Prostate gland (tissue), 2 donors: ENCODE data around the gene CSAD. TPM values are rescaled to one million over a fixed set of nuclear protein-coding genes. Genes with fewer than 3 reads are reported as not detected.

ENCODE experiments used
- DNase-seq: peaks from one replicate; pipeline ENCODE4 v3.0.0-alpha.2; 2019; ENCODE audit warnings: low spot score
- H3K27ac ChIP-seq, 2 donors: fragments of 200-600 bp; sonication (generic); 2 replicates each; pipeline ENCODE4 v1.5.1; 2017 to 2019
- H3K27me3 ChIP-seq: fragments of 200-600 bp; sonication (generic); replicated peaks from 2 replicates; pipeline ENCODE4 v1.5.1; 2019; ENCODE audit not compliant: insufficient read depth
- H3K36me3 ChIP-seq, 2 donors: fragments of 200-600 bp; sonication (generic); 1 replicate in 1 of 2; 2 replicates in 1 of 2; pipeline versions ENCODE4 v1.5.1 to v1.8.1; 2017 to 2019
- H3K4me1 ChIP-seq: fragments of 200-600 bp; sonication (generic); replicated peaks from 2 replicates; pipeline ENCODE4 v1.5.1; 2019
- H3K4me3 ChIP-seq, 2 donors: fragments of 200-600 bp; sonication (generic); 2 replicates each; pipeline ENCODE4 v1.5.1; 2017 to 2019
- H3K9me3 ChIP-seq: fragments of 200-600 bp; sonication (generic); 2 replicates; pipeline ENCODE4 v1.5.1; 2017
- POLR2A ChIP-seq: fragments of 450-650 bp; IDR thresholded peaks from one replicate; pipeline ENCODE4 v1.6.1; 2016; ENCODE audit warnings: antibody characterized with exemption, mild to moderate bottlenecking
- POLR2AphosphoS5 ChIP-seq: sonication (generic); formaldehyde crosslinking; IDR thresholded peaks from one replicate; pipeline ENCODE4 v1.6.1; 2017; ENCODE audit warnings: antibody characterized with exemption
- WGBS: methylation state at CpG from one replicate; pipeline ENCODE4 v1.1.5; 2018; 5-methylcytosine and 5-hydroxymethylcytosine counted together
- intact Hi-C: fragments of 100-400 bp; cut with DNase I; formaldehyde crosslinking; loops from one replicate; pipeline ENCODE4 v1.14.2; 2022
- total RNA-seq, 2 donors: library from RNA; depleted of rRNA; stranded (reverse); fragments of >200 nt; gene quantifications; one replicate each; pipeline ENCODE4 v1.1.0, GENCODE V29; 2016
- TF ChIP-seq, protein P1 (sequence below), 4 experiments: fragments of 200-600 bp in 2 of 4; fragments of 450-650 bp in 2 of 4; sonication (generic) in 2 of 4; IDR thresholded peaks; 1 replicate in 3 of 4; 2 replicates in 1 of 4; pipeline ENCODE4 v1.5.1; 2016 to 2019; ENCODE audit warnings: antibody characterized with exemption in 4 of 4, mild to moderate bottlenecking in 2 of 4, moderate library complexity in 2 of 4

Gene CSAD
- total RNA-seq, 2 donors from 2014 or later = 30.8 to 92.5 TPM

DNA sequence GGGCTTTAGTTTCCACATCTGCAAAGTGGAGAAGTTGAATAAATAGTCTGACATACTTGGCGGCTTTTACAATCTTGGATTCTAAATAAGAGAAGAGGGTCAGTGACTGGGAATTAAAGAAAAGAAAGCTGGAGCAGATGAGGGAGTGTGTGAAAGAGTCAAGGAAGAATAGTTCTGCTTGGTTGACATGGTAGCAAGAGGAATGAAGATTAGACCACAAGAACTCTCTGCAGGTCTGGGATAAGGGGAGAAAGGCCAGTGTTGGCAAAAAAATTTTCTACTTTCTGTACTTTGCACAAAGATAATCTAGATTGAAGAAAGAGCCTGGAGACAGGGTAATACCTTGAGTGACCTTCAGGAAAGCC is 20.4 kb upstream of the CSAD start:
- intact Hi-C loops = no loop called here
- no peak for DNase-seq
- no peak overlapping the region for H3K4me3 ChIP-seq
- H3K9me3 ChIP-seq = no peaks in the 10 kb centered on the region
- H3K27me3 ChIP-seq = no peaks in the 10 kb centered on the region
- no peaks in the 10 kb centered on the region for H3K4me1 ChIP-seq
- TF ChIP-seq, protein P1, sequence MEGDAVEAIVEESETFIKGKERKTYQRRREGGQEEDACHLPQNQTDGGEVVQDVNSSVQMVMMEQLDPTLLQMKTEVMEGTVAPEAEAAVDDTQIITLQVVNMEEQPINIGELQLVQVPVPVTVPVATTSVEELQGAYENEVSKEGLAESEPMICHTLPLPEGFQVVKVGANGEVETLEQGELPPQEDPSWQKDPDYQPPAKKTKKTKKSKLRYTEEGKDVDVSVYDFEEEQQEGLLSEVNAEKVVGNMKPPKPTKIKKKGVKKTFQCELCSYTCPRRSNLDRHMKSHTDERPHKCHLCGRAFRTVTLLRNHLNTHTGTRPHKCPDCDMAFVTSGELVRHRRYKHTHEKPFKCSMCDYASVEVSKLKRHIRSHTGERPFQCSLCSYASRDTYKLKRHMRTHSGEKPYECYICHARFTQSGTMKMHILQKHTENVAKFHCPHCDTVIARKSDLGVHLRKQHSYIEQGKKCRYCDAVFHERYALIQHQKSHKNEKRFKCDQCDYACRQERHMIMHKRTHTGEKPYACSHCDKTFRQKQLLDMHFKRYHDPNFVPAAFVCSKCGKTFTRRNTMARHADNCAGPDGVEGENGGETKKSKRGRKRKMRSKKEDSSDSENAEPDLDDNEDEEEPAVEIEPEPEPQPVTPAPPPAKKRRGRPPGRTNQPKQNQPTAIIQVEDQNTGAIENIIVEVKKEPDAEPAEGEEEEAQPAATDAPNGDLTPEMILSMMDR (IDR thresholded peaks at IDR 0.05) = no peak
- TF ChIP-seq POLR2AphosphoS5 (no peak), POLR2A (no peak)
- no peaks in the 10 kb centered on the region for H3K36me3 ChIP-seq
- H3K27ac ChIP-seq = no peak overlapping the region
- 58% methylated on average over 1 of the region's 1 CpG for WGBS

DNA sequence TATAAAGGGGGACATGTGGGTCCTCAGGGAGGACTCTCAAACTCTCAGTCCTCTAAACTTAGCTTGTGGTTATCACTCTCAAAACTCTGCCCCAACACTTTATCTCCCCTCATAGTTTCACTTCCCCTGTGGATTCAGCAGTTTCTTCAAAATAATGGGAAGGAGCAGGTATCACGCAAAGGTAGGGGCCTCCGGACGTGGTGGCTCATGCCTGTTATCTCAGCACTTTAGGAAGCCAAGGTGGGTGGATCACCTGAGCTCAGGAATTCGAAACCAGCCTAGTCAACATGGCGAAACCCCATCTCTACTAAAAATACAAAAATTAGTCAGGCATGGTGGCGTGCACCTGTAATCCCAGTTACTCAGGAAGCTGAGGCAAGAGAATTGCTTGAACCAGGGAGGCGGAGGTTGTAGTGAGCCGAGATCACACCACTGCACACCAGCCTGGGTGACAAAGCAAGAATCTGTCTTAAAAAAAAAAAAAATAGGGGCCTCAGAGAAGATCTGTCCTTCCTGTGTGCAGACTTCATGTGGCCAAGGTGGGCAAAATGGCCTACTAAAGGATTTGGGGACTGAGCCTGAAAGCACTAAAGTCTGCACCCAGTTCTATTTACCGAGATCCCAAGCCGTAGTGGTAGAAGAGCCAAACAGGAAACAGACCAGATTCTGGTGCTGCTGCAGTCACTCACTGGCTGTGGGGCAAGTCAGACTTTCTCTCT is 19.9 kb upstream of the CSAD start:
- no peak for DNase-seq
- Histone ChIP-seq H3K4me1 (no peaks in the 10 kb centered on the region), H3K27me3 (no peaks in the 10 kb centered on the region), H3K9me3 (no peaks in the 10 kb centered on the region), H3K4me3 (no peak overlapping the region), H3K27ac (no peak overlapping the region), H3K36me3 (no peaks in the 10 kb centered on the region)
- intact Hi-C loops = no loop called here
- whole genome bisulfite sequencing = 72% methylated on average over 10 of the region's 10 CpGs
- TF ChIP-seq POLR2A = no peak
- TF ChIP-seq, protein P1 (IDR thresholded peaks at IDR 0.05) = no peak
- no peak for TF ChIP-seq POLR2AphosphoS5

DNA sequence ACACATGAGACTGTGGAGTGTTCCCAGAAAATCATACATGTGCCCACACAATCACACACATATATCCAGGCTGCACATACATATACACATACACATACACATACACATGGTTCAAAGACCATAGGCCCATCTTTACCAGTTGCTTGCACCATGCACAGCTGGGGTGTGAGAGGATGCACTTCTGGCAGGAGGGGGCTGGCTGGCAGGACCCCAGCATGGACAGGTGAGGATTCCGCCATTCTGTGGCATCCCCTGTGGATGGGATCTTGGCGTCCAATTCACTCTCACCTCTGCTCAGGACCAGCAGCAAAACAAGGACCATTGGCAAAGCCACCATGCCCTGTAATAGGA is 19.4 kb upstream of the CSAD start:
- Histone ChIP-seq H3K36me3 (no peaks in the 10 kb centered on the region), H3K4me1 (no peaks in the 10 kb centered on the region), H3K27ac (no peak overlapping the region), H3K9me3 (no peaks in the 10 kb centered on the region), H3K4me3 (no peak overlapping the region), H3K27me3 (no peaks in the 10 kb centered on the region)
- intact Hi-C loops = no loop called here
- WGBS = 95% methylated on average over 2 of the region's 2 CpGs
- TF ChIP-seq, protein P1 (IDR thresholded peaks at IDR 0.05) = no peak
- no peak for TF ChIP-seq POLR2AphosphoS5
- no peak for TF ChIP-seq POLR2A
- no peak for DNase-seq

DNA sequence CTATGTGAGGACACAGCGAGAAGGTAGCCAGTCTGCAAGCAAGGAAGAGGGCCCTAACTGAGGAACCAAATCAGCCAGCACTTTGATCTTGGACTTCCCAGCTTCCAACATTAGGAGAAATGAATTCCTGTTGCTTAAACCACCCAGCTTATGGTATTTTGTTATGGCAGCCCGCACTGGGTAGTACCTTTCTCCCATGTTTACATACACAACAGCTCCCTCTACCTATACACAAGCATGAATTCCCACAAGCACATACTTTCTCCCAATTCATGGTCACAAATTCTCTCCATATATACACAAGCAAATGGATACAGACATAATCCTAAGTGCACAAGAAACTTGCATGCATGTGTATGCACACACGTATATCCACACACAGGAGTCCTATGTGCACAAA is 19.0 kb upstream of the CSAD start:
- no peak overlapping the region for H3K27ac ChIP-seq
- WGBS = 85% methylated on average over 3 of the region's 3 CpGs
- H3K4me3 ChIP-seq = no peak overlapping the region
- no peaks in the 10 kb centered on the region for H3K4me1 ChIP-seq
- no peaks in the 10 kb centered on the region for H3K9me3 ChIP-seq
- no peak for DNase-seq
- H3K27me3 ChIP-seq = no peaks in the 10 kb centered on the region
- no peaks in the 10 kb centered on the region for H3K36me3 ChIP-seq
- intact Hi-C loops = no loop called here
- TF ChIP-seq POLR2A (no peak), POLR2AphosphoS5 (no peak)
- TF ChIP-seq, protein P1 (IDR thresholded peaks at IDR 0.05) = no peak

DNA sequence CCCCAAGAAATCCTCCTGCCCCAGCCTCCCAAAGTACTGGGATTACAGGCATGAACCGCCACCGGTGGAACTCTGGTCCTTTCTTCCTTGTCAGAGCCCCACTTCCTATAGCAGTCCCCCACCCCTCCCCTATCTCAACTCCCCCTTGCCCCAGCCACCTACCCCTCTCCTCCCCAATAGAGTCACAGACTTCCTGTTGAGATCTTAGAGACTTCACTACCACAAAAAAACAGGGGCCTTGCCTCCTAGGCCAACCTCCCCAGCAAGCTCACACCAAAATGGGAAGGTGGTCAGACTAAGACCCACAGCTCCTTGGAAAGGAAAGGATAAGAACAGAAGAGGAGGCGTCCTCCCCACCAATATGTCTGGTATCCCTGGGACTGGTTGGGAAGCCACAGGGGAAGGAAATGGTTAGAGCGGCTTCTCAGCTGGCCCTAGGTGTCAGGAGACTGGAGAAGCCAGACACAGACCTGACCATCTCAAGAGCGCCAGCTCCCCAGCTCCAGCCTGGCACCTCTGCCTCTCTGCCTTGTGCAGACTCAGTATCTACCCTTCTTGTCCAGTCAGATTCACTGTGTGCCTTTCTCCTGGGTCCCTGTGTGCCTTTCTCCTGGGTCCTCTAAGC is 17.9 kb upstream of the CSAD start:
- no peak overlapping the region for H3K27ac ChIP-seq
- no peak for DNase-seq
- TF ChIP-seq, protein P1 (IDR thresholded peaks at IDR 0.05) = no peak
- TF ChIP-seq POLR2AphosphoS5 (no peak), POLR2A (no peak)
- H3K27me3 ChIP-seq = no peaks in the 10 kb centered on the region
- H3K9me3 ChIP-seq = no peaks in the 10 kb centered on the region
- H3K4me3 ChIP-seq = no peak overlapping the region
- intact Hi-C loops = no loop called here
- WGBS = 89% methylated on average over 5 of the region's 5 CpGs
- H3K4me1 ChIP-seq = no peaks in the 10 kb centered on the region
- H3K36me3 ChIP-seq = no peaks in the 10 kb centered on the region
